ENCODE results near the gene CNTNAP2. TPM values are rescaled to one million over a fixed set of nuclear protein-coding genes. Genes with fewer than 3 reads are reported as not detected.

Gene CNTNAP2
- total RNA-seq, 4 donors from 2014 or later, result 0.29 to 0.88 (median 0.33) TPM; not detected in 1

DNA sequence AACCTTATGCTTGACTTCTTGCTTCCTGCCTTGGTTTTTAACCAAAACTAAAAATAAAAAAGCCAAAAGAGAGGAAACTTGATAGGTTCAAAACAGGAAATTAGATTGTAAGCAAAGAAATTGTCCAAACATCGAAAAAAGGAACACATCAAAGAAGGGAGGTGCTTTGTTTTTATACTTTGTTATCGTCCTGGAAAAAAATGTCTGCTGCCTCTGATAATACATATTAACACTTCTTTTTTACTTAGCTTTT, 2187.4 kb downstream of the CNTNAP2 start:
- TF ChIP-seq, protein P1, sequence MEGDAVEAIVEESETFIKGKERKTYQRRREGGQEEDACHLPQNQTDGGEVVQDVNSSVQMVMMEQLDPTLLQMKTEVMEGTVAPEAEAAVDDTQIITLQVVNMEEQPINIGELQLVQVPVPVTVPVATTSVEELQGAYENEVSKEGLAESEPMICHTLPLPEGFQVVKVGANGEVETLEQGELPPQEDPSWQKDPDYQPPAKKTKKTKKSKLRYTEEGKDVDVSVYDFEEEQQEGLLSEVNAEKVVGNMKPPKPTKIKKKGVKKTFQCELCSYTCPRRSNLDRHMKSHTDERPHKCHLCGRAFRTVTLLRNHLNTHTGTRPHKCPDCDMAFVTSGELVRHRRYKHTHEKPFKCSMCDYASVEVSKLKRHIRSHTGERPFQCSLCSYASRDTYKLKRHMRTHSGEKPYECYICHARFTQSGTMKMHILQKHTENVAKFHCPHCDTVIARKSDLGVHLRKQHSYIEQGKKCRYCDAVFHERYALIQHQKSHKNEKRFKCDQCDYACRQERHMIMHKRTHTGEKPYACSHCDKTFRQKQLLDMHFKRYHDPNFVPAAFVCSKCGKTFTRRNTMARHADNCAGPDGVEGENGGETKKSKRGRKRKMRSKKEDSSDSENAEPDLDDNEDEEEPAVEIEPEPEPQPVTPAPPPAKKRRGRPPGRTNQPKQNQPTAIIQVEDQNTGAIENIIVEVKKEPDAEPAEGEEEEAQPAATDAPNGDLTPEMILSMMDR (IDR thresholded peaks at IDR 0.05), result no peak
- TF ChIP-seq POLR2A (IDR thresholded peaks at IDR 0.05), result no peak
- no peak for DNase-seq
- intact Hi-C loops (cut with DNase I), result no loop called here
- no peaks in the 10 kb centered on the region for H3K36me3 ChIP-seq
- no peak overlapping the region for H3K4me3 ChIP-seq (replicated peaks in 1 of 3)
- H3K27me3 ChIP-seq, result no peaks in the 10 kb centered on the region
- WGBS, 2 donors, result 53 to 68% methylated on average over 2 of the region's 2 CpGs
- H3K27ac ChIP-seq, result peak overlapping the region in 1 of 3 donors; percentile 12
- no peaks in the 10 kb centered on the region for H3K4me1 ChIP-seq
- H3K9me3 ChIP-seq, result no peaks in the 10 kb centered on the region

DNA sequence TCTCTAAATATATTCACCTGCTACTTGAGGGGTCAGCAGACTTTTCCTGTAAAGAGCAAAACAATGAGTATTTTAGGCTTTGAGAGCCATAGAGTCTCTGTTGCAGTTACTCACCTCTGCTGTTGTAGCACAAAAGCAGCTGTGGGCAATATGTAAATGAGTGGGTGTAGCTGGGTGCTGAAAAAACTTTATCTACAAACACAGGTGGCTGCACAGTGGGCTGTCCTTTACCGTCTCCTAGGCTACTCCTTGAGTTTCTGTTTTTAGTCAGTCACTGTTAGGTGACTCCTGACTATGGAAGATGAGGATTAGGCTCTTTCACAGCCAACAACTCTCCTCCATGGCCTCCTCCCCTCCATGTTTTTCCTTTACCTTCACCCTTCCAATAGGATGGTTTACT, 2187.9 kb downstream of the CNTNAP2 start:
- Histone ChIP-seq H3K4me3 (replicated peaks in 1 of 3) (no peak overlapping the region), H3K36me3 (no peaks in the 10 kb centered on the region), H3K9me3 (no peaks in the 10 kb centered on the region), H3K27me3 (no peaks in the 10 kb centered on the region), H3K27ac (no peak overlapping the region), H3K4me1 (no peaks in the 10 kb centered on the region)
- intact Hi-C loops (cut with DNase I), result no loop called here
- DNase-seq, result no peak
- TF ChIP-seq, protein P1 (IDR thresholded peaks at IDR 0.05), result no peak
- TF ChIP-seq POLR2A (IDR thresholded peaks at IDR 0.05), result no peak
- WGBS, 2 donors, result 27 to 37% methylated on average over 1 of the region's 1 CpG

DNA sequence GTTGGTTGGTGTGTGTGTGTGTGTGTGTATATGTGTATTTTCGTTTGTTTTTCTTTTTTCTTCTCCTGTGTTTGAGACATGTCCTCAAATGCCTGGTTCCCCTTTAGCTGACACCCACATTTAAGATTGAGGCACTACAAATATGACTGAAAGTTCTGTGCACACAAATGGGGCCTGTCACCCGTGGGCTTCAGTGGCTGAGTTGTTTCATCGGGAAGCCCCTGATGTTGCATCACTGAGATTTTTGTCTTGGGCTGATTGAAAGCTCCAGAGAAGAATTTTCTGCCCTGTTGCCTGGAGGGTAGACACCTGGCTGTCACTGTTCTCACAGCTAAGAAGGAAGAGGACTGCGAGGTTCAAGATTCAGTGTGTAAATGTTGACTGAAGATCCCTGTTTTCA, 2190.2 kb downstream of the CNTNAP2 start:
- DNase-seq, result no peak
- TF ChIP-seq, protein P1 (IDR thresholded peaks at IDR 0.05), result no peak
- no peak overlapping the region for H3K4me3 ChIP-seq (replicated peaks in 1 of 3)
- 72 to 79% methylated on average over 4 of the region's 4 CpGs for WGBS, 2 donors
- H3K27me3 ChIP-seq, result no peaks in the 10 kb centered on the region
- H3K4me1 ChIP-seq, result no peaks in the 10 kb centered on the region
- intact Hi-C loops (cut with DNase I), result no loop called here
- H3K27ac ChIP-seq, result no peak overlapping the region
- H3K9me3 ChIP-seq, result no peaks in the 10 kb centered on the region
- no peaks in the 10 kb centered on the region for H3K36me3 ChIP-seq

DNA sequence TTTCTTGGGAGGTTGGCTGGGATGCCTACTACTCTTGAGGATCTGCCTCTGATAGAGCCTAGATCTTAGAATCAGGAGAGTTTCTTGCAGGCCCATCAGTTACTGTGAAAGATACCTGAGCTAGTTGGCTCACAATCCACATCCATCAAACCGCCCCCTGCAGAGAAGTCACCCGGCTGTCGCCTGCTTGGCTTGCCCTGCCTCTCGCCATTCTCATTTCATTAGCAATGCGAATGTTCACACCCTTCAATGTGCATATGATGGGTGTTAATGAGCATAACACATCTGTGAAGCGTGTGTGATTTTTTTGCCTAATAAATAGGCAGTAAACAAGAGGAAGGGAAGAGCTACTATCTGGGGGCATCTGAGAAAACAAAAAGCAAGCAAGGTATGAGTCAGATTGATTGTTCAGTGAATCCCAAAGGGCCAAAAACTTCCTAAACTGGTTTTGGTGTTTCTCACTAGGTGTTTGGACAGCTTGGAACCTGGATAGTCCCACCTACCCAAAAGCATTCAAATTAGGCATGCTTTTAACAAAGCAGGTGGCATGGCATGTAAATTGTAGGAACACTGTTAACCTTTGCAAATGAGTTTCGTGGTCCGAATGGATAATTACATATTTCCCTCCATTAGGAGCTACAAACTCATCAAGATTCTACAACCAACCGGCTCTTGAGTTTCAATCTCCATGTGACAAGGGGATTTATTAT, 2201.7 kb downstream of the CNTNAP2 start:
- WGBS, 2 donors, result 83 to 86% methylated on average over 9 of the region's 9 CpGs
- DNase-seq, result no peak
- TF ChIP-seq, protein P1 (IDR thresholded peaks at IDR 0.05), result no peak
- no peak for TF ChIP-seq POLR2A (IDR thresholded peaks at IDR 0.05)
- H3K4me3 ChIP-seq (replicated peaks in 1 of 3), result no peak overlapping the region
- H3K27ac ChIP-seq, result no peak overlapping the region
- H3K27me3 ChIP-seq, result no peaks in the 10 kb centered on the region
- no peaks in the 10 kb centered on the region for H3K36me3 ChIP-seq
- no peaks in the 10 kb centered on the region for H3K4me1 ChIP-seq
- intact Hi-C loops (cut with DNase I), result no loop called here
- no peaks in the 10 kb centered on the region for H3K9me3 ChIP-seq

DNA sequence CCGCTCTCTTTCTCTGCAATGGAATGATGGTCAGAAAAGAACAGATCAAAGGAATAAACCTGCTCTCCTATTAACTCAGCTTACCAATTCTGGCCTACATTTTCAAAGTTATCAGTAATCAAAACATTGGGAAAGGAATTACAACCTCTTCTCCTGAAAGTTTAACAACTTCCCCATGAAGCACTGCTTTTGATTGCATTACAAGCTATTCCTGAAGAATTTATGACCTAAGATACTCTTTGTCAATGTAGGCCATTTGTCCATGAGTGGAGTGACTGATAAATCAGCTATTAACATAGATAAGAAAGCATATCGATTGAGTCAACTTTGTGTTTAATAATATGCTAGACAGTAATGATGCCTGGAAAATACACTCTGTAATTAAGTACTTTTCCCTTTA, 2202.2 kb downstream of the CNTNAP2 start:
- WGBS, 2 donors, result 88 to 90% methylated on average over 2 of the region's 2 CpGs

More for the DNA sequence above, 2202.2 kb downstream of the CNTNAP2 start:
- Histone ChIP-seq H3K27me3 (no peaks in the 10 kb centered on the region), H3K9me3 (no peaks in the 10 kb centered on the region), H3K36me3 (no peaks in the 10 kb centered on the region), H3K4me1 (no peaks in the 10 kb centered on the region), H3K27ac (no peak overlapping the region), H3K4me3 (replicated peaks in 1 of 3) (no peak overlapping the region)
- TF ChIP-seq, protein P1 (IDR thresholded peaks at IDR 0.05), result no peak
- no peak for TF ChIP-seq POLR2A (IDR thresholded peaks at IDR 0.05)
- intact Hi-C loops (cut with DNase I), result no loop called here
- no peak for DNase-seq
